SU-DHL-6 (cell line): ENCODE data around the gene VPS51.

Experiments used
- H2AFZ ChIP-seq: fragments of 200-600 bp; sonication (generic); 2 replicates; pipeline ENCODE4 v1.6.1; 2014; ENCODE audit warnings: low read depth, mild to moderate bottlenecking, moderate library complexity, mixed read lengths, antibody characterized with exemption, low read length; ENCODE audit not compliant: severe bottlenecking
- H3F3A ChIP-seq: fragments of 200-600 bp; shearing (Covaris generic); 2 replicates; pipeline ENCODE4 v1.6.0; 2016; ENCODE audit warnings: antibody characterized with exemption, mild to moderate bottlenecking; ENCODE audit not compliant: insufficient read depth
- H3K27ac ChIP-seq: fragments of 200-600 bp; sonication (generic); 2 replicates; pipeline ENCODE4 v1.5.1; 2016; ENCODE audit warnings: low read depth, mild to moderate bottlenecking, low read length, moderate library complexity, mixed read lengths
- H3K27me3 ChIP-seq: fragments of 200-600 bp; sonication (generic), shearing (Covaris generic); 2 replicates; pipeline ENCODE4 v1.6.0; 2014; ENCODE audit warnings: mild to moderate bottlenecking, low read length
- H3K36me3 ChIP-seq: fragments of 200-600 bp; sonication (generic); 2 replicates; pipeline ENCODE4 v1.6.1; 2014; ENCODE audit warnings: mild to moderate bottlenecking, low read length, mixed read lengths
- H3K4me2 ChIP-seq: fragments of 300-600, 200-600 bp; shearing (Covaris generic), sonication (generic); 2 replicates; pipeline ENCODE4 v1.6.0; 2014; ENCODE audit warnings: low read length, low read depth, mild to moderate bottlenecking; ENCODE audit not compliant: poor library complexity, severe bottlenecking
- H3K4me3 ChIP-seq: fragments of 200-600 bp; sonication (generic); 2 replicates; pipeline ENCODE4 v1.5.1; 2014; ENCODE audit warnings: antibody characterized with exemption, low read length, mild to moderate bottlenecking, mixed read lengths; ENCODE audit not compliant: insufficient read depth, poor library complexity, severe bottlenecking
- H3K79me2 ChIP-seq: fragments of 200-600 bp; sonication (generic); 2 replicates; pipeline ENCODE4 v1.6.1; 2014; ENCODE audit warnings: mild to moderate bottlenecking, low read length, moderate library complexity; ENCODE audit not compliant: insufficient read depth
- H3K9ac ChIP-seq: fragments of 200-600 bp; sonication (generic); 2 replicates; pipeline ENCODE4 v1.7.0; 2014; ENCODE audit warnings: mild to moderate bottlenecking, low read length
- H3K9me2 ChIP-seq: fragments of 200-600 bp; sonication (generic); replicated peaks from 2 replicates; pipeline ENCODE4 v1.6.1; 2014; ENCODE audit warnings: low read length; ENCODE audit not compliant: insufficient read depth
- H3K9me3 ChIP-seq: fragments of 200-600 bp; sonication (generic); 2 replicates; pipeline ENCODE4 v1.6.1; 2014; ENCODE audit warnings: low read length, mixed read lengths; ENCODE audit not compliant: insufficient read depth
- H4K20me1 ChIP-seq: fragments of 200-600 bp; sonication (generic); 2 replicates; pipeline ENCODE4 v1.6.1; 2014; ENCODE audit warnings: low read depth, mild to moderate bottlenecking, antibody characterized with exemption, low read length, moderate library complexity, mixed read lengths
- CTCF ChIP-seq: fragments of 200-600 bp; sonication (generic); IDR thresholded peaks from one replicate; pipeline ENCODE4 v1.5.1; 2017; ENCODE audit warnings: antibody characterized with exemption, mild to moderate bottlenecking, low read length, moderate library complexity; ENCODE audit not compliant: insufficient read depth, poor library complexity, severe bottlenecking
- EZH2phosphoT487 ChIP-seq: fragments of 200-600 bp; sonication (generic), shearing (Covaris generic); conservative IDR thresholded peaks from 2 replicates; pipeline ENCODE4 v1.6.1; 2018; ENCODE audit warnings: mild to moderate bottlenecking, antibody characterized with exemption, low read length, moderate library complexity, mixed read lengths

VPS51 gene

GRCh38 chr11:65113361-65113756, 17.3 kb downstream of the VPS51 start:
- peaks cover 22% of the 10 kb centered on the region for H3F3A ChIP-seq
- H3K9ac ChIP-seq: peak overlapping the region; percentile 91
- peak overlapping the region; percentile 88 for H3K27ac ChIP-seq
- peaks cover 5% of the 10 kb centered on the region for H3K79me2 ChIP-seq
- TF ChIP-seq EZH2phosphoT487: no peak
- TF ChIP-seq CTCF: no peak
- H4K20me1 ChIP-seq: no peaks in the 10 kb centered on the region
- H3K36me3 ChIP-seq: no peaks in the 10 kb centered on the region
- H3K4me2 ChIP-seq: peak overlapping the region; percentile 94
- no peaks in the 10 kb centered on the region for H3K9me3 ChIP-seq
- no peaks in the 10 kb centered on the region for H3K9me2 ChIP-seq
- H3K4me3 ChIP-seq: peak overlapping the region; percentile 90
- no peaks in the 10 kb centered on the region for H3K27me3 ChIP-seq
- H2AFZ ChIP-seq: no peak overlapping the region

DNA sequence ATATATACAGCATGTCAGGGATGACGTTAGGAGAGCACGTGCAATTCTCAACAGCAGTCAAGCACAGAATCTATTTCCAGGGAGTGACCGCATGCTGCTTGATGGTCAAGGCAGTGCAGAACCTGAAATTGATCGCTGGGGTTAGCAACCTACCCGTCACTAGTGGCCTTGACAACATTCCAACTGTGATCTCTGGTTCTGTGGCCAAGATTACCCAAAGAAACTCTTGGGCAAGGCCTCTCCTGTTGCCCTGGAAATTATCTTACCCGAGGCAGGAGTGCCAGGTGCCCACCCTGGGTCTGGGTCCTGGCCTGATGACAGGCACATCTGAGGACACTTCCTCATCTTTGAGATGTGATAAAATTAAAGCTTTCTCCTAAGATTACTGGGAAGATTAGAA, 17.8 kb downstream of the VPS51 start:
- H3K27ac ChIP-seq: peak overlapping the region; percentile 88
- H4K20me1 ChIP-seq: no peaks in the 10 kb centered on the region
- no peaks in the 10 kb centered on the region for H3K27me3 ChIP-seq
- H3K9me2 ChIP-seq: no peaks in the 10 kb centered on the region
- H3F3A ChIP-seq: peaks cover 27% of the 10 kb centered on the region
- H3K9ac ChIP-seq: peak overlapping the region; percentile 91
- no peak overlapping the region for H3K4me3 ChIP-seq
- peaks cover 5% of the 10 kb centered on the region for H3K79me2 ChIP-seq
- no peaks in the 10 kb centered on the region for H3K36me3 ChIP-seq
- no peak overlapping the region for H2AFZ ChIP-seq
- TF ChIP-seq CTCF (no peak), EZH2phosphoT487 (no peak)
- H3K9me3 ChIP-seq: no peaks in the 10 kb centered on the region
- peak overlapping the region; percentile 94 for H3K4me2 ChIP-seq

DNA sequence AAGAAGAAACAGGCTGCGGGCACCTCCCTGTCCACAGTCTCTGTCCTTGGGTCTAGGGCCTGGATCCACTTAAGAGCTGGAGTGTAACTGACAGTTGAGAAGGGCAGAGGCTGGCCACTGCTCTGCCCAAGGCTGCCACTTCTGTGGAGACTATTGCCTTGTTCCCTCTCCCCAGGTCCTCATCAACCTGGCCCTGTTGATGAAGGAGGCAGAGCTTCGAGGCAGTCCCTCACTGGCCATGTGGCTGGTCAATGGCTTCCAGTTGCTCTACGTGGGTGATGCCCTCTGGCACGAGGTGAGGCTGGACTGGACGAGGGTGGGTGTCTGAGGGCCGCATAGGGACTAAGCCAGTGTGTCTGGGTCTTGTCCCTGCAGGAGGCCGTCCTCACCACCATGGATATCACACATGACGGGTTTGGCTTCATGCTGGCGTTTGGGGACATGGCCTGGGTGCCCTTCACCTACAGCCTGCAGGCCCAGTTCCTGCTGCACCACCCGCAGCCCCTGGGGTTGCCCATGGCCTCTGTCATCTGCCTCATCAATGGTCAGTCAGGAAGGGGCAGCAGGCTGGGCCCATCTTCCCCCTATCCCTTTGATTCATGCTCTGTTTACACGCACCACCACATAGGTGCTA, 18.6 kb downstream of the VPS51 start:
- no peaks in the 10 kb centered on the region for H3K9me2 ChIP-seq
- no peaks in the 10 kb centered on the region for H3K9me3 ChIP-seq
- peaks cover 5% of the 10 kb centered on the region for H3K79me2 ChIP-seq
- no peaks in the 10 kb centered on the region for H3K27me3 ChIP-seq
- H2AFZ ChIP-seq: no peak overlapping the region
- H3K9ac ChIP-seq: no peak overlapping the region
- no peaks in the 10 kb centered on the region for H4K20me1 ChIP-seq
- peaks cover 34% of the 10 kb centered on the region for H3F3A ChIP-seq
- TF ChIP-seq CTCF (no peak), EZH2phosphoT487 (no peak)
- H3K36me3 ChIP-seq: peaks cover 1% of the 10 kb centered on the region; the same call in 1 of the 2 replicates
- no peak overlapping the region for H3K4me2 ChIP-seq
- H3K27ac ChIP-seq: peak overlapping the region; percentile 88; the same call in 1 of the 2 replicates
- no peak overlapping the region for H3K4me3 ChIP-seq
